Measurements from ENCODE around the gene NCOA7. TPM values are rescaled to one million over a fixed set of nuclear protein-coding genes. Genes with fewer than 3 reads are reported as not detected.
"Not testable (repeated sequence)": the region's sequence is repeated elsewhere in the genome, so short reads cannot be mapped to it uniquely, and the experiment has no call there.

Gene NCOA7
- total RNA-seq, 6 experiments from 2014 or later, result 11.4 to 71.8 (median 23.0) TPM

DNA sequence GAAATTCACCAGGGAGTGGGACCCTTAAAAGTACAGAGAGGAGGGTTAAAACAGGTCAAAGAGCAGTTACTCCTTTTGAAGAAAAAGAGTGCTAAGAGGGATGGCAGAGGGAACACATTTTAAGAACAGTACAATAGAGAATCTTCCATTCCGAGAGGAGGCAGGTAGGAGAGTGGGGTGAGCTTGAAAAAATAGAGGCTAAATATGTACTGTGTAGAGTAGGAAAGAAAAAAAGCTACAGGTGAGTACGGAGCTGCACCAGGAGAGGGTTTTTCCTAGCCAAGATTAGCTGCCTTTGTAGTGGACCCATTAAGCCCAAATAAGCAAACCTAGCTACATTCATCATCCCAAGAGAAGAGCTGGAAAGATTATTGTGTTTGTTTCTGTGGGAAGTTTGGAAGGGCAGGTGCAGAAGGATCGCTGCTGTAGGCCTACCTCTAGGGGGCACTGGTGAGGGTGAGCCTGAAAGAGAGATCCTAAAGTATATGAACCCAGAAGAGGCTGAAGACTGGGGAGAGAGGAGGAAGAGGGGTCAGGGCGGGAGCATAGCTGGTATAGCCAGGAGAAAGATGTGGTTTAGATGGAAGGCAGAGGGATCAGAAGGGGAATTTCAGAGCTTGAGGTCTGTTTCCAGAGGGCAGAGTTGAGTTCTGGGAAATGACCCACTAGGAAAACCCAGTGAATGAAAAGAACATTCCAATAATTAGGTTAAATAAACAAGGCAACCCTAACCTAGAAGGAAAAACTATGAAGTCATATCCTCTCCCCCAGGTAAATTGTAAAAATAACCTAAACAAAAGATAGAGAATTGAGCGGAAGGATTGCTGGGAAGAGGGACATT lies 115.6 kb downstream of the NCOA7 start:
- H3K27ac ChIP-seq, result peak overlapping the region in 1 of 3 donors; percentile 40
- WGBS (ENCODE audit: insufficient coverage, low coverage, low lambda C conversion rate, missing lambda C conversion rate), result 71% methylated on average over 5 of the region's 5 CpGs
- DNase-seq, result peak in 2 of 3 donors; percentile 36 to 54
- no peak overlapping the region for H3K4me3 ChIP-seq
- ATAC-seq, result peak; percentile 61 to 85 (median 78)
- H3K9me3 ChIP-seq, result no peaks in the 10 kb centered on the region
- peaks cover 0 to 11% (median 0%) of the 10 kb centered on the region in 4 donors for H3K4me1 ChIP-seq
- no peaks in the 10 kb centered on the region for H3K27me3 ChIP-seq
- intact Hi-C loops (cut with DNase I), result loop anchor here in 1 of 2 donors (10.0 kb wide), 1 partner anchor 48 kb away; the partner anchor contains the start of gene HINT3
- peaks cover 0 to 8% (median 5%) of the 10 kb centered on the region in 4 donors for H3K36me3 ChIP-seq
- TF ChIP-seq, protein P1, sequence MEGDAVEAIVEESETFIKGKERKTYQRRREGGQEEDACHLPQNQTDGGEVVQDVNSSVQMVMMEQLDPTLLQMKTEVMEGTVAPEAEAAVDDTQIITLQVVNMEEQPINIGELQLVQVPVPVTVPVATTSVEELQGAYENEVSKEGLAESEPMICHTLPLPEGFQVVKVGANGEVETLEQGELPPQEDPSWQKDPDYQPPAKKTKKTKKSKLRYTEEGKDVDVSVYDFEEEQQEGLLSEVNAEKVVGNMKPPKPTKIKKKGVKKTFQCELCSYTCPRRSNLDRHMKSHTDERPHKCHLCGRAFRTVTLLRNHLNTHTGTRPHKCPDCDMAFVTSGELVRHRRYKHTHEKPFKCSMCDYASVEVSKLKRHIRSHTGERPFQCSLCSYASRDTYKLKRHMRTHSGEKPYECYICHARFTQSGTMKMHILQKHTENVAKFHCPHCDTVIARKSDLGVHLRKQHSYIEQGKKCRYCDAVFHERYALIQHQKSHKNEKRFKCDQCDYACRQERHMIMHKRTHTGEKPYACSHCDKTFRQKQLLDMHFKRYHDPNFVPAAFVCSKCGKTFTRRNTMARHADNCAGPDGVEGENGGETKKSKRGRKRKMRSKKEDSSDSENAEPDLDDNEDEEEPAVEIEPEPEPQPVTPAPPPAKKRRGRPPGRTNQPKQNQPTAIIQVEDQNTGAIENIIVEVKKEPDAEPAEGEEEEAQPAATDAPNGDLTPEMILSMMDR (IDR thresholded peaks at IDR 0.05), result peak; percentile 46 to 73 (median 58)
- TF ChIP-seq POLR2A (IDR thresholded peaks at IDR 0.05), result no peak

DNA sequence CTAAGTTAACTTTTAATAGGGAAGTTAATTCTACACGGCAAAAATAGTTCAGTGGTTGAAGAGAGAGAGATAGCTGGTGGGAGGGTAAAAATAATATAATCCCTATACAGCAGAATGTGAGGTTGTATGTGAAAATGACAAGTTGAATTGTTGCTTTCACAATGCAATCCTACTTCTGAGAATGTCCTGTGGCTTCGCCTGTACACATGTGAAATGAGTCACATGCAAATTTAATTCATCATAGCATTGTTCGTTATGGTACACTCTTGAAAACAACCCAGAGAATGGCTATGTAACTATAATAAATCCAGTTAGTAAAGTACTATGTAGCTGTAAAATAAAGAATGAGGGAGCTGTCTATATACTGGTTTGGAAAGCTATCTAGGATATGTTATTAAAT lies 119.8 kb downstream of the NCOA7 start:
- Histone ChIP-seq H3K36me3 (peaks cover 0 to 14% (median 0%) of the 10 kb centered on the region in 4 donors), H3K27ac (no peak overlapping the region), H3K4me1 (peaks cover 0 to 9% (median 0%) of the 10 kb centered on the region in 4 donors), H3K9me3 (no peaks in the 10 kb centered on the region), H3K27me3 (no peaks in the 10 kb centered on the region), H3K4me3 (no peak overlapping the region)
- 29% methylated on average over 3 of the region's 3 CpGs for WGBS (ENCODE audit: insufficient coverage, low coverage, low lambda C conversion rate, missing lambda C conversion rate)
- DNase-seq (no peak), ATAC-seq (no peak)
- intact Hi-C loops (cut with DNase I), result no loop called here
- no peak for TF ChIP-seq POLR2A (IDR thresholded peaks at IDR 0.05)
- TF ChIP-seq, protein P1 (IDR thresholded peaks at IDR 0.05), result no peak

DNA sequence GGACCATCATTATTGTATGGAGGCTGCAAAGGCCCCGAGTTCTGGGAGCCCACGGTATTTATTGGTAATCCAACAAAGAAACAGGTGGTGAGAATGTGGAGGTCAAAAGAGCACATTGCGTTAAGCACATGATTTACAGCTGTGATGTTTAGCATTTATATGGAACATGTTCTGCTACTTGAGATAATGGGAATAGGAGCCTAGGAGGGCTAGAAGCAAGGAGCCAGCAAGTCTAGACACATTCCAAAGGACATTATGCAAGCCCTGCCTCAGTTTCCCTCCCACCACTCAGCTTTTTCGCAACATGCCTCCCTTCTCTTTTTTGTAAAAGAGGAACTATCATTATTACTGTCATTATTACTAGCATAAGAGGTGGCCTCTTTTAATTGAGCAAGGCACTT lies 120.3 kb downstream of the NCOA7 start:
- H3K4me3 ChIP-seq; intact Hi-C loops (cut with DNase I); H3K9me3 ChIP-seq; ATAC-seq; H3K27me3 ChIP-seq; H3K27ac ChIP-seq; DNase-seq; H3K4me1 ChIP-seq: not testable (repeated sequence)
- H3K36me3 ChIP-seq, result peaks cover 0 to 19% (median 0%) of the 10 kb centered on the region in 4 donors
- 94% methylated on average over 4 of the region's 4 CpGs for WGBS (ENCODE audit: insufficient coverage, low coverage, low lambda C conversion rate, missing lambda C conversion rate)

DNA sequence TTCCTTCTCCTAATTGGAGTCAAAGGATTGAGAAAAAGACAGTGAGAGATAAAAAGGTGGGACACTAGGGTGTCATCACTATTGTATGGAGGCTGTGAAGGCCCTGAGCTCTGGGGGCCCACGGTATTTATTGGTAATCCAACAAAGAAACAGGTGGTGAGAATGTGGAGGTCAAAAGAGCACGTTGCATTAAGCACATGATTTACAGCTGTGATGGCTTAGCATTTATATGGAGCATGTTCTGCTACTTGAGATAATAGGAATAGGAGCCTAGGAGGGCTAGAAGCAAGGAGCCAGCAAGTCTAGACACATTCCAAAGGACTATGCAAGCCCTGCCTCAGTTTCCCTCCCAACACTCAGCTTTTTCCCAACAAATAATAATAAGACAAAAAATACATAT lies 121.7 kb downstream of the NCOA7 start:
- H3K27me3 ChIP-seq; H3K27ac ChIP-seq; H3K4me3 ChIP-seq; H3K9me3 ChIP-seq; intact Hi-C loops (cut with DNase I); ATAC-seq; H3K4me1 ChIP-seq; DNase-seq: not testable (repeated sequence)
- H3K36me3 ChIP-seq, result peaks cover 0 to 33% (median 0%) of the 10 kb centered on the region in 4 donors
- 94% methylated on average over 2 of the region's 2 CpGs for WGBS (ENCODE audit: insufficient coverage, low coverage, low lambda C conversion rate, missing lambda C conversion rate)

DNA sequence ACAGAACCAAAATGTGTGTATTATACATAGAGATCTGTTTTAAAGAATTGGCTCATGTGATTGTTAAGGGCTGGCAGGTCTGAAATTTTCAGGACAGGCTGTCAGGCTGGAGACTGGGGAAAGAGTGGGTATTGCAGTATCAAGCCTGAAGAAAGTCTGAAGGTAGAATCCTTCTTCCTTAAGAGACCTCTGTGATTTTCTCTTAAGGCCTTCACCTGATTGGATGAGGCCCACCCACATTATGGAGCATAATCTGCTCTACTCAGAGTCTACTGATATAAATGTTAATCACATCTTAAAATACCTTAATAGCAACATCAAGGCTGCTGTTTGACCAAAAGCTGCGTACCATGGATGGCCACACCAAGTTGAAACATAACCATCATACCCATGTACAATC lies 122.4 kb downstream of the NCOA7 start:
- 100% methylated on average over 1 of the region's 1 CpG for WGBS (ENCODE audit: insufficient coverage, low coverage, low lambda C conversion rate, missing lambda C conversion rate)
- Histone ChIP-seq H3K4me1 (peaks cover 0 to 4% (median under 1%) of the 10 kb centered on the region in 4 donors), H3K27me3 (no peaks in the 10 kb centered on the region), H3K4me3 (no peak overlapping the region), H3K9me3 (no peaks in the 10 kb centered on the region), H3K27ac (no peak overlapping the region), H3K36me3 (peaks cover 0 to 35% (median 0%) of the 10 kb centered on the region in 4 donors)
- ATAC-seq (no peak), DNase-seq (no peak)
- intact Hi-C loops (cut with DNase I), result no loop called here
- TF ChIP-seq, protein P1 (IDR thresholded peaks at IDR 0.05), result no peak
- no peak for TF ChIP-seq POLR2A (IDR thresholded peaks at IDR 0.05)

Data from right lobe of liver (tissue), 6 donors.